Esophagus muscularis mucosa (tissue), 4 donors: ENCODE data around the gene SNAP47. TPM values are rescaled to one million over a fixed set of nuclear protein-coding genes. Genes with fewer than 3 reads are reported as not detected.

Experiments
- DNase-seq: peaks from one replicate; pipeline ENCODE4 v3.0.0-alpha.2; 2017; ENCODE audit errors: extremely low spot score
- H3K27ac ChIP-seq, 4 donors: fragments of 200-600 bp; sonication (generic); replicated peaks in 1 of 4; 1 replicate in 3 of 4; 2 replicates in 1 of 4; pipeline ENCODE4 v1.5.1; 2016 to 2019; ENCODE audit warnings: mild to moderate bottlenecking in 1 of 4
- H3K27me3 ChIP-seq, 4 donors: fragments of 200-600 bp; sonication (generic); one replicate each; pipeline versions ENCODE4 v1.5.1 to v1.6.0; 2016 to 2019
- H3K36me3 ChIP-seq, 4 donors: fragments of 200-600 bp; sonication (generic); one replicate each; pipeline ENCODE4 v1.5.1; 2016 to 2019
- H3K4me1 ChIP-seq, 4 donors: fragments of 200-600 bp; sonication (generic); one replicate each; pipeline ENCODE4 v1.5.1; 2016 to 2019
- H3K4me3 ChIP-seq, 4 donors: fragments of 200-600 bp; sonication (generic); 1 replicate in 2 of 4; 2 replicates in 2 of 4; pipeline ENCODE4 v1.5.1; 2016 to 2019; ENCODE audit warnings: mild to moderate bottlenecking in 4 of 4, moderate library complexity in 1 of 4
- H3K9me3 ChIP-seq, 4 donors: fragments of 200-600 bp; sonication (generic); 1 replicate in 3 of 4; 2 replicates in 1 of 4; pipeline ENCODE4 v1.5.1; 2016 to 2019
- CTCF ChIP-seq, 3 experiments: fragments of 200-600 bp in 2 of 3; fragments of 450-650 bp in 1 of 3; sonication (generic) in 2 of 3; IDR thresholded peaks; one replicate each; pipeline ENCODE4 v1.5.1; 2017 to 2019; ENCODE audit warnings: antibody characterized with exemption in 3 of 3, mild to moderate bottlenecking in 2 of 3, moderate library complexity in 1 of 3
- EP300 ChIP-seq: sonication (generic); formaldehyde crosslinking; IDR thresholded peaks from one replicate; pipeline ENCODE4 v1.6.1; 2017; ENCODE audit warnings: antibody characterized with exemption
- POLR2A ChIP-seq: fragments of 450-650 bp; IDR thresholded peaks from one replicate; pipeline ENCODE4 v1.6.1; 2017; ENCODE audit warnings: antibody characterized with exemption, moderate library complexity, mild to moderate bottlenecking, low read depth
- POLR2AphosphoS5 ChIP-seq, 2 donors: sonication (generic); formaldehyde crosslinking; IDR thresholded peaks; one replicate each; pipeline ENCODE4 v1.6.1; 2017; ENCODE audit warnings: antibody characterized with exemption in 2 of 2
- WGBS: methylation state at CpG from one replicate; pipeline ENCODE4 v1.1.5; 2018; 5-methylcytosine and 5-hydroxymethylcytosine counted together
- intact Hi-C: fragments of 100-400 bp; cut with DNase I; formaldehyde crosslinking; loops from one replicate; pipeline ENCODE4 v1.15.1; 2023
- total RNA-seq, 4 donors: library from RNA; depleted of rRNA; stranded (reverse); fragments of >200 nt; gene quantifications; one replicate each; pipeline versions ENCODE4 v1.1.0 to v1.2.1, GENCODE V29; 2016

SNAP47 gene
- total RNA-seq, 4 donors from 2014 or later, result 26.6 to 41.0 (median 38.8) TPM

- DNase-seq, result no peak
- H3K36me3 ChIP-seq, result peaks cover 6 to 56% (median 42%) of the 10 kb centered on the region in 4 donors
- H3K4me3 ChIP-seq, result no peak overlapping the region
- intact Hi-C loops, result no loop called here
- H3K27ac ChIP-seq, result peak overlapping the region in 2 of 4 donors; percentile 34 to 65
- no peaks in the 10 kb centered on the region for H3K9me3 ChIP-seq
- no peaks in the 10 kb centered on the region for H3K27me3 ChIP-seq
- WGBS, result 88% methylated on average over 10 of the region's 10 CpGs
- TF ChIP-seq EP300 (no peak), POLR2AphosphoS5 (IDR thresholded peaks at IDR 0.05) (no peak), CTCF (IDR thresholded peaks at IDR 0.05) (no peak), POLR2A (no peak)
- H3K4me1 ChIP-seq, result peaks cover 0 to 27% (median 16%) of the 10 kb centered on the region in 4 donors
Measured at GRCh38 chr1:227775841-227776240, 40.6 kb downstream of the SNAP47 start.

- TF ChIP-seq POLR2A (no peak), CTCF (IDR thresholded peaks at IDR 0.05) (no peak), POLR2AphosphoS5 (IDR thresholded peaks at IDR 0.05) (no peak), EP300 (no peak)
- Histone ChIP-seq H3K27me3 (no peaks in the 10 kb centered on the region), H3K4me3 (no peak overlapping the region), H3K9me3 (no peaks in the 10 kb centered on the region), H3K27ac (peak overlapping the region in 1 of 4 donors; percentile 65), H3K4me1 (peaks cover 0 to 27% (median 16%) of the 10 kb centered on the region in 4 donors), H3K36me3 (peaks cover 6 to 56% (median 44%) of the 10 kb centered on the region in 4 donors)
- DNase-seq, result no peak
- WGBS, result 89% methylated on average over 7 of the region's 7 CpGs
- intact Hi-C loops, result no loop called here
Measured at GRCh38 chr1:227776331-227776771, 41.1 kb downstream of the SNAP47 start.

- intact Hi-C loops, result no loop called here
- 96% methylated on average over 11 of the region's 11 CpGs for WGBS
- H3K36me3 ChIP-seq, result peaks cover 6 to 55% (median 42%) of the 10 kb centered on the region in 4 donors
Measured at GRCh38 chr1:227777156-227777555, 41.9 kb downstream of the SNAP47 start.

GRCh38 chr1:227777646-227778045 lies 42.4 kb downstream of the SNAP47 start:
- TF ChIP-seq POLR2AphosphoS5 (IDR thresholded peaks at IDR 0.05) (no peak), CTCF (IDR thresholded peaks at IDR 0.05) (no peak), POLR2A (no peak), EP300 (no peak)
- Histone ChIP-seq H3K36me3 (peaks cover 6 to 56% (median 44%) of the 10 kb centered on the region in 4 donors), H3K27ac (no peak overlapping the region), H3K9me3 (no peaks in the 10 kb centered on the region), H3K27me3 (no peaks in the 10 kb centered on the region), H3K4me3 (no peak overlapping the region), H3K4me1 (peaks cover 0 to 27% (median 16%) of the 10 kb centered on the region in 4 donors)
- WGBS, result 96% methylated on average over 4 of the region's 4 CpGs
- intact Hi-C loops, result no loop called here
- DNase-seq, result no peak

More at GRCh38 chr1:227777156-227777555, 41.9 kb downstream of the SNAP47 start:
- DNase-seq, result no peak
- TF ChIP-seq POLR2A (no peak), POLR2AphosphoS5 (IDR thresholded peaks at IDR 0.05) (no peak), CTCF (IDR thresholded peaks at IDR 0.05) (no peak), EP300 (no peak)
- Histone ChIP-seq H3K27me3 (no peaks in the 10 kb centered on the region), H3K9me3 (no peaks in the 10 kb centered on the region), H3K4me3 (no peak overlapping the region), H3K27ac (no peak overlapping the region), H3K4me1 (peaks cover 0 to 27% (median 16%) of the 10 kb centered on the region in 4 donors)
